SJCRH30 (cell line): ENCODE data around the gene TMEM234. TPM values are rescaled to one million over a fixed set of nuclear protein-coding genes. Genes with fewer than 3 reads are reported as not detected.
"Not testable (repeated sequence)": the region's sequence is repeated elsewhere in the genome, so short reads cannot be mapped to it uniquely, and the experiment has no call there.

Experiments used
- DNase-seq, 2 experiments: peaks; one replicate each; pipeline ENCODE4 v3.0.0-alpha.2; 2015 to 2020
- H3K27ac ChIP-seq: fragments of 250-450 bp; sonication (Bioruptor Pico); 2 replicates; pipeline ENCODE4 v1.5.1; 2020; ENCODE audit warnings: mild to moderate bottlenecking, moderate library complexity
- H3K27me3 ChIP-seq: fragments of 250-450 bp; sonication (Bioruptor Pico); 2 replicates; pipeline ENCODE4 v1.5.1; 2020; ENCODE audit warnings: mild to moderate bottlenecking, moderate library complexity
- H3K36me3 ChIP-seq: fragments of 250-450 bp; sonication (Bioruptor Pico); 2 replicates; pipeline ENCODE4 v1.5.1; 2020; ENCODE audit warnings: mild to moderate bottlenecking, moderate library complexity
- H3K4me1 ChIP-seq: fragments of 250-450 bp; sonication (Bioruptor Pico); 2 replicates; pipeline ENCODE4 v1.5.1; 2020; ENCODE audit warnings: mild to moderate bottlenecking, moderate library complexity
- H3K4me3 ChIP-seq: fragments of 250-450 bp; sonication (Bioruptor Pico); 2 replicates; pipeline ENCODE4 v1.5.1; 2020; ENCODE audit warnings: mild to moderate bottlenecking, moderate library complexity
- H3K9me3 ChIP-seq: fragments of 250-450 bp; sonication (Bioruptor Pico); replicated peaks from 2 replicates; pipeline ENCODE4 v1.5.1; 2020; ENCODE audit warnings: mild to moderate bottlenecking, moderate library complexity
- total RNA-seq: library from RNA; depleted of rRNA; stranded (reverse); fragments of >200 nt; shearing (Covaris generic); gene quantifications from 2 replicates; pipeline ENCODE4 v1.2.3, GENCODE V29; 2014; rRNA removed

TMEM234 gene
- total RNA-seq: 8.7 and 9.9 TPM in 2 replicates

DNA sequence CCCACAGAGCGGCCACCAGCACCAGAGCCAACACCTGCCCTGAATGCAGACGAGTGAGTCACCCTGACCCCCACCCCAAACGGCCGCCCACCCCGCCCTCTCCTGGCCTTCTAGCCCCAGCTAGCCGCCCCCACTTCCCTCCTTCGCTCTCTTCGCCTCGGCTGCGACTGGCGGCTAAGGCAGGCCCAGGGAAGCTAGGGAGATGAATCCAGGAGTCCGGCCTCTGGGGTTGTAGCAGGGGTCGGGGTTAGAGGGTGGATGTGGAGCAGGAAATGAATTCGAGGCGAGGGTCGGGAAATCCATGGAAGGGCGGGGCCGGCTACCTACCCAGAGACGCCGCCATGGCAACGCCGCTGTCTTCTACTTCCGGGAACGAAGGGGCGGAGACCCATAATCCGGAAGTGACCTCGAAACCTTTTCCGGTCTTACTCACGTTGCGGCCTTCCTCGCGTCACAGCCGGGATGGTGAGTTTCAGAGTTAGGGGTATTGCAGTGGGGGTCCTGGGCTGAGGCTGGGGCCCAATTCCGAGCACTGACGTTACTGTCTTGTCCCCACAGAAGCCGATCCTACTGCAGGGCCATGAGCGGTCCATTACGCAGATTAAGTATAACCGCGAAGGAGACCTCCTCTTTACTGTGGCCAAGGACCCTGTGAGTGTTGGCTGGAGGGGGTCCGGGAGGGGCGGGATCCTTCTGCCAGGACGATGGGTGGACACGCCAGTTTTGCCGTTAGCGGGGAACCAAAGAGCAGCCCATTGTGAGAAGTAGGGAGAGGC, at the start of gene TMEM234, which contains the start of gene EIF3I:
Gene TMEM234 (minus strand): TSS at position 374 of the 776 bp plus-strand sequence. CDS start 31 bp downstream, at position 343.
Gene EIF3I (plus strand): TSS at position 428 of the 776 bp plus-strand sequence. CDS start 35 bp downstream, at position 463.
- peaks cover 20% of the 10 kb centered on the region for H3K36me3 ChIP-seq
- no peaks in the 10 kb centered on the region for H3K9me3 ChIP-seq
- peaks cover 3% of the 10 kb centered on the region; the same call in 1 of the 2 replicates for H3K4me1 ChIP-seq
- peak; percentile 93 to 95 for DNase-seq
- peak within 1 kb of the TSS; percentile 87 for H3K4me3 ChIP-seq
- H3K27ac ChIP-seq: peak within 1 kb of the TSS; percentile 68
- H3K27me3 ChIP-seq: no peaks in the 10 kb centered on the region

DNA sequence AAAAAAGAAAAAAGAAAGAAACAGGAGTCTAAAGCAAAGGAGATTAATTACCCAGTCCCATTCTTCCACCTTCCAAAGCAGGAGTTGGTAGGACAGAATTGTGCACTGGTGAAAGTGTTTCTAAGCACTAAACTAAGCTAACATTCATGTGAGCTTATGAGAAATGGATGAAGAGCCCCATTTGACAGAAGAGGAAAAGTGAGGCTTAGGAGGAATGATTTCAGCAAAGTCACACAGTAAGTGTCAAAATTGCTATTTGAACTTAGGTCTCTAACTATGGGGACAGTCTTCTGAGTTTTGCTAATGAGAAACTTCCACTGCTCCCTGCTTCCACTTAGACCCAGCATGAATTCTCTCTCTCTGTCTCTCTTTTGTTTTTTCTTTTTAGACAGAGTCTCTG, 47.6 kb upstream of the TMEM234 start:
- Histone ChIP-seq H3K27me3 (no peaks in the 10 kb centered on the region), H3K9me3 (no peaks in the 10 kb centered on the region), H3K27ac (no peak overlapping the region), H3K4me3 (no peak overlapping the region), H3K4me1 (no peaks in the 10 kb centered on the region), H3K36me3 (no peaks in the 10 kb centered on the region)
- DNase-seq: no peak

GRCh38 chr1:32266921-32267591, 44.9 kb upstream of the TMEM234 start:
- Histone ChIP-seq H3K27me3 (no peaks in the 10 kb centered on the region), H3K4me1 (no peaks in the 10 kb centered on the region), H3K27ac (no peak overlapping the region), H3K4me3 (no peak overlapping the region), H3K9me3 (no peaks in the 10 kb centered on the region), H3K36me3 (no peaks in the 10 kb centered on the region)
- no peak for DNase-seq

DNA sequence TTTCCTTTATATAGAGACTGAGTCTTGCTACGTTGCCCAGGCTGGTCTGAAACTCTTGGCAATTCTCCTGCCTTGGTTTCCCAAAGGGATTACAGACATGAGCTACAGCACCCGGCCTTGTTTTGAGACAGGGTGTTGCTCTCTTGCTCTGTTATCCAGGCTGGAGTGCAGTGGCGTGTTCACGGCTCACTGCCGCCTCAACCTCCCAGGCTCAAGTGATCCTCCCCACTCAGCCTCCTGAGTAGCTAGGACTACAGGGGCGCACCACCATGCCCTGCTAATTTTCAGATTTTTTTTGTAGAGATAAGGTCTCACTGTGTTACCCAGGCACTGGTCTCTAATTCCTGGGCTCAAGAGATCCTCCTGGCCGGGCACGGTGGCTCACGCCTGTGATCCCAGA, 43.7 kb upstream of the TMEM234 start:
- no peak for DNase-seq
- Histone ChIP-seq H3K4me3 (no peak overlapping the region), H3K27me3 (no peaks in the 10 kb centered on the region), H3K27ac (no peak overlapping the region), H3K9me3 (no peaks in the 10 kb centered on the region), H3K36me3 (no peaks in the 10 kb centered on the region), H3K4me1 (no peaks in the 10 kb centered on the region)

GRCh38 chr1:32263744-32264143, 41.6 kb upstream of the TMEM234 start:
- no peaks in the 10 kb centered on the region for H3K36me3 ChIP-seq
- DNase-seq: no peak
- no peaks in the 10 kb centered on the region for H3K4me1 ChIP-seq
- no peak overlapping the region for H3K27ac ChIP-seq
- H3K4me3 ChIP-seq: no peak overlapping the region
- no peaks in the 10 kb centered on the region for H3K27me3 ChIP-seq
- H3K9me3 ChIP-seq: no peaks in the 10 kb centered on the region

DNA sequence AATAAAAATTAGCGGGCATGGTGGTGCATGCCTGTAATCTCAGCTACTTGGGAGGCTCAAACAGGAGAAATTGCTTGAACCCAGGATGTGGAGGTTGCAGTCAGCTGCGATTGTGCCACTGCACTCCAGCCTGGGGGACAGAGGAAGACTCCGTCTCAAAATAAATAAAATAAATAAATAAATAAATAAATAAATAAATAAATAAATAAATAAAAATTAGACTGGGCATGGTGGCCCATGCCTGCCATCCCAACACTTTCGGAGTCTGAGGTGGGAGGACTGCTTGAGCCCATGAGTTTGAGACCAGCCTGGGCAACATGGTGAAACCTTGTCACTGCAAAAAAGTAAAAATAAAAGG, 41.1 kb upstream of the TMEM234 start:
- H3K9me3 ChIP-seq, H3K27ac ChIP-seq, H3K36me3 ChIP-seq, H3K4me1 ChIP-seq, DNase-seq, H3K4me3 ChIP-seq, H3K27me3 ChIP-seq: not testable (repeated sequence)

DNA sequence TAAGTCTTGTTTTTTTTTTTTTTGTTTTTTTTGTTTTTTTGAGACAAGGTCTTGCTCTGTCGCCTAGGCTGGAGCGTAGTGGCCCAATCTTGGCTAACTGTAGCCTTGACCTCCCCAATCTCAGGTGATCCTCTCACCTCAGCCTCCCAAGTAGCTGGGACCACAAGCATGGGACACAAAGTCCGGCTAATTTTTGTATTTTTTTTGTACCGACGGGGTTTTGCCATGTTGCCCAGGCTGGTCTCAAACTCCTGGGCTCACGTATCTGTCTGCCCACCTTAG, 35.0 kb upstream of the TMEM234 start:
- Histone ChIP-seq H3K36me3 (no peaks in the 10 kb centered on the region), H3K4me3 (no peak overlapping the region), H3K27ac (no peak overlapping the region), H3K9me3 (no peaks in the 10 kb centered on the region), H3K4me1 (no peaks in the 10 kb centered on the region), H3K27me3 (peaks cover 3% of the 10 kb centered on the region; the same call in 1 of the 2 replicates)
- no peak for DNase-seq

- no peaks in the 10 kb centered on the region for H3K36me3 ChIP-seq
- H3K27me3 ChIP-seq: peaks cover 3% of the 10 kb centered on the region; the same call in 1 of the 2 replicates
- H3K27ac ChIP-seq: no peak overlapping the region
- peaks cover under 1% of the 10 kb centered on the region for H3K4me1 ChIP-seq
- DNase-seq: no peak
- H3K9me3 ChIP-seq: no peaks in the 10 kb centered on the region
- H3K4me3 ChIP-seq: no peak overlapping the region
Observed at GRCh38 chr1:32256473-32257226, 34.5 kb upstream of the TMEM234 start.

- Histone ChIP-seq H3K27me3 (peaks cover 10% of the 10 kb centered on the region; the same call in 1 of the 2 replicates), H3K36me3 (no peaks in the 10 kb centered on the region), H3K4me3 (no peak overlapping the region), H3K27ac (no peak overlapping the region), H3K9me3 (no peaks in the 10 kb centered on the region), H3K4me1 (peaks cover 9% of the 10 kb centered on the region)
- DNase-seq: no peak
Observed at GRCh38 chr1:32255072-32256071, 33.2 kb upstream of the TMEM234 start.

- no peaks in the 10 kb centered on the region for H3K36me3 ChIP-seq
- peaks cover 13% of the 10 kb centered on the region; the same call in 1 of the 2 replicates for H3K27me3 ChIP-seq
- peak; percentile 39 to 54 for DNase-seq
- no peak within 1 kb of the TSS for H3K27ac ChIP-seq
- peaks cover 21% of the 10 kb centered on the region for H3K4me1 ChIP-seq
- no peak within 1 kb of the TSS for H3K4me3 ChIP-seq
- no peaks in the 10 kb centered on the region for H3K9me3 ChIP-seq
Observed at GRCh38 chr1:32250893-32251716, 29.0 kb upstream of the TMEM234 start, which contains the start of gene LCK. Gene LCK (plus strand): TSS chr1:32251265. CDS start chr1:32274330, 23,065 bp downstream.

DNA sequence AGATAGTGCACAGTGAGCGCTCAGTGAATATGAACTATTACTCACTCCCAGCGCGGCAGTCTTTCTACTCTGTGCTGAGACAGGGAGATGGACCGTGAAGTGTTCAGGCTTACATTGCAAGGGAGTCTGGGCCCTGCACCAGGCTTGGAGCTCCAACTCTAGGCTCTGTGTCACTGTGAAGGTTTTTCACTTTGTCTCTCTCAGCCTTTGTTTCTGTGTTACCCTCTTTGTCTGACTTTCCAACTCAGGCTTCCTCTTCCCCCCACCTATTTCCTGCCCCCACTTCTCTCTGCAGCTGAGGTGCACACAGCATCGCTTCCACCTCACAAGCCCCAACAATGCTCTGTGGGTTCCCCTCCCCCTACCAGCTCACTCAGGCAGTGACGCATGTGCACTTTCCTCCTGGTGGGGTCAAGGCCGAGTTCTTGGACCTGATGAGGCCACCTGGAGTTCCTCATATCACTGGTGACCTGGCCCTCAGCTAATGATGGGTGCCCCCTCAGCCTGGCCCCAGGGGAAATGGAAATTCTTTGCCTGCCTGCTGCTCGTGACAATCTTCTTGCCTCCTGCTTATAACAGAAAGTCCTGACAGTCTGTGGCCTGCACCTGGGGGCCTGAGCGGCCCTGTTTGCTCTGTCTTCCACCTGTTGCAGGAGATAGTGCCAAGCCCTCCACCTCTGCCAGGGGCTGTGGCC, 27.8 kb upstream of the TMEM234 start:
- H3K4me3 ChIP-seq: no peak overlapping the region
- no peak for DNase-seq
- no peaks in the 10 kb centered on the region for H3K36me3 ChIP-seq
- H3K9me3 ChIP-seq: no peaks in the 10 kb centered on the region
- H3K27me3 ChIP-seq: peaks cover 9% of the 10 kb centered on the region; the same call in 1 of the 2 replicates
- no peak overlapping the region for H3K27ac ChIP-seq
- H3K4me1 ChIP-seq: peaks cover 21% of the 10 kb centered on the region

- no peaks in the 10 kb centered on the region for H3K36me3 ChIP-seq
- no peak overlapping the region for H3K27ac ChIP-seq
- DNase-seq: peak; percentile 86 to 88
- peaks cover 9% of the 10 kb centered on the region; the same call in 1 of the 2 replicates for H3K27me3 ChIP-seq
- H3K4me3 ChIP-seq: no peak overlapping the region
- no peaks in the 10 kb centered on the region for H3K9me3 ChIP-seq
- peaks cover 21% of the 10 kb centered on the region for H3K4me1 ChIP-seq
Observed at GRCh38 chr1:32247983-32248889, 26.1 kb upstream of the TMEM234 start.
